H54 (cell line): Measurements from ENCODE around the gene KLHL17.

ENCODE experiments used
- DNase-seq: peaks from one replicate; pipeline ENCODE4 v3.0.0; 2011; ENCODE audit warnings: low spot score, mixed read lengths; ENCODE audit not compliant: insufficient read length
- FAIRE-seq: peaks from 3 replicates; lab custom pipeline; 2011; peaks lifted over from hg19 to GRCh38; lab: Jason Lieb, UNC
- POLR2A ChIP-seq: IDR thresholded peaks from 2 replicates; pipeline ENCODE4 v1.6.1; 2011; ENCODE audit warnings: low read depth, mild to moderate bottlenecking, low read length

The KLHL17 gene

DNA sequence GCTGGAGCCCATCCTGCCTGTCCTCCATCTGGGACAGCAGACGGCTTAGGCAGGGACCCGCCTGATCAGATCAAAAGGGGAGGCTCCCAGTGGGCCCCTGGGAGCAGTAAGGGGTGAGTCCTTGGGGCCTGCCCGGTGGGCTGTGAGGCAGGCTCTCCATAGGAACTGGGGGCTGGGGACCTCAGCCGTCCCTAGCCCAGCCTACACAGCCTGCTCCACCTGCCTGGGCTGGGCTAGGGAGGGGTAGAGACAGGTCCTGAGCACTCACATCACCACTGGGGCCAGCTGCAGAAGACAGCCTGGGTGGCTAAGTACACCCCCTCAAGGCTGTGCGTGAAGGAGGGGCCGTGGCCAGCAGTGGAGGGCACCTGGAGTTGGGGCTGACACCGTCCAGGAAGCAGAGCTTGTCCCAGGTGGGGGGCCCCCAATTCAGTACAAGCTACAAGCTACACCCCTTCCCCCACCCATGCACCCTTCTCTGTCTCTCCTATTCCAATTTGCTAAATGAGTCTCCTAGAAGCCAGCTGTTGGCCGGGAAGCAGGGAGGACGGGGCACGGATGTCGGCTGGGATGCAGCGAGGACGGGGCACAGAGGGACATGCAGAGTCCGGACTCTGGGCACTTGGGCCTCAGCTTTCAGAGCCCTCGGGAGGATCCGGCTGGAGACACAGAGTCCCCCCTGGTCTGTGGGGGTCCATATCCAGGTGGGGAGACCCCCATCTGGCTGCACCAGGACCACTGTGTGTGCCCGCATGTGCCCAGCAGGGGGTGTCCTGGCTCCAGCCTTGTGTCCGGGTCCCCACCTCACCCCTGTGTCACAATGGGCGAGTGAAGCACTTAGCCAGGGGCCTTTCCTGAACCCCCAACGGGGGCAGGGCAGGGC lies 54.7 kb downstream of the KLHL17 start:
- no peak for TF ChIP-seq POLR2A
- DNase-seq (no peak), FAIRE-seq (no peak)
